ENCODE data around the gene RXFP2. TPM values are rescaled to one million over a fixed set of nuclear protein-coding genes. Genes with fewer than 3 reads are reported as not detected.

Gene RXFP2
- total RNA-seq, 1 donor from 2014 or later = not detected

DNA sequence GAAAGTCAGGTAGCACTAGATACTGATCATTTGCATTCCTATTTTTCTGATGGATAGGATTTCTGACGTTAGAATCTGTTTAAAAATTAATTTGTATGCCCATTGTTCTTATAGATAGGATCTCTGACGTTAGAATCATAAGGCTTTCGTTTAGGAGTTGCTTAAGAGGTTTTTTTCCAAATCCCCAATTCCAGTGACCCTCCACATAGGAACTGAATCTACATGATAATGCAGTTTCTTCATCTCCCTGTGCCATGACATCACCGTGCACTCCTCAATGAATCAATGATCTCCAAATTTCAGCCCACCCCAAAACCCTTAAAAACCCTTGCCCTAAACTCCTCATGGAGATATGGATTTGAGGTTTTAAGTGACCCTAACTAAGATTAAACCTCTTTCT, 87.2 kb downstream of the RXFP2 start:
- DNase-seq (ENCODE audit: low read depth in 2 of 2) = no peak

DNA sequence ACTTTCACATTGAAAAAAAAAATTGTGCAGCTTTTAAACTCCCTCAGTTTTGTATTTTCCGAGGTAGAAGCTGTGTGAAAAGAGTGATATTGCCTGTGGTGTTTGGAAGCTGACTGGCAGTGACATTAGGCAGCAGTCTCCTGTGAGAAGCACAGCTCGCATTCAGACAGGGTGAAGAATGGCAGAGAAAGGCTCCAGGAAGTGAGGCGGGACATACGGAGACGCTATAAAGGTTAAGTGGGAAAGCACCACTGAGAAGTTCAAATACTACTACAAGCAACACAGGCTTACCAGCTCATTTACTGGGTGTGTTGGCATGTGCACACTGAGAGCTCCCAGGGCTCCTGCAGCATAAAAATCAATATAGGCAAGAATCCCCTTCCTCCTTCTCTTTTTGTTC, 88.4 kb downstream of the RXFP2 start:
- no peak for DNase-seq (ENCODE audit: low read depth in 2 of 2)

DNA sequence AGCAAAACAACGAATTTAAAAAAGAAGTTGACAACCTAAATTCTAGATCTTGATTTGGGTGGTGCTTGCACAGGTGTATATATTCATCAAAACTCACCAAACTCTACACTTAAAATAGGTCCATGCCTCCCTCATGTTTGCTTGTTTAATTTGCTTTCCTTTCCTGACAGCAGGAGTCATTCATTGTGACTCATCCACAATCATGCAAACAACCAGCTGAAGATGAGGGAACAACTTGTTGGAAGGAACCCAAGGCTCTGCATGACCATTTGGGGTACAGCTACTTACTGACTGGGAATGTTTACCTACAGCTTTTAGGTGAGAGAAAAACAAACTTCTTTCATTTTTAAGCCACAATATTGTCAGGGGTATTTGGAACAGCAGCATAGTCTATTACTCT, 96.6 kb downstream of the RXFP2 start:
- peak in 1 of 2 donors; percentile 41 for DNase-seq (ENCODE audit: low read depth in 2 of 2)

DNA sequence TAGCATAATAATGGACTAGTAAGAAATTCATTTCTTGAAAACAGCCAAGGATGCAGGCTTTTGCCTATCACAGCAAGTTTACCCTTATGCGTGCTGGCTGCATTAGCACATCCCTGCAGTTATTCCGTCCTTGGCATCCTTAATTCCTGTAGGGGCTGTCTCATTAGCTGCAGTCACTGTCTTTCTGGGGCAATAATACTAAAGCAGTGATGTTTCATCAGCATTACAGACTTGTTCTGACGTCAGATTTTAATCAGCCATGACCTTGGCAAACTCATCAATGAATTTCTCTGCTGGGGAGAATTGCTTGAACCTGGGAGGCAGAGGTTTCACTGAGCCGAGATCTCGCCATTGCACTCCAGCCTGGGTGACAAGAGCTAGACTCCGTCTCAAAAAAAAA, 103.7 kb downstream of the RXFP2 start:
- no peak for DNase-seq (ENCODE audit: low read depth in 2 of 2)

DNA sequence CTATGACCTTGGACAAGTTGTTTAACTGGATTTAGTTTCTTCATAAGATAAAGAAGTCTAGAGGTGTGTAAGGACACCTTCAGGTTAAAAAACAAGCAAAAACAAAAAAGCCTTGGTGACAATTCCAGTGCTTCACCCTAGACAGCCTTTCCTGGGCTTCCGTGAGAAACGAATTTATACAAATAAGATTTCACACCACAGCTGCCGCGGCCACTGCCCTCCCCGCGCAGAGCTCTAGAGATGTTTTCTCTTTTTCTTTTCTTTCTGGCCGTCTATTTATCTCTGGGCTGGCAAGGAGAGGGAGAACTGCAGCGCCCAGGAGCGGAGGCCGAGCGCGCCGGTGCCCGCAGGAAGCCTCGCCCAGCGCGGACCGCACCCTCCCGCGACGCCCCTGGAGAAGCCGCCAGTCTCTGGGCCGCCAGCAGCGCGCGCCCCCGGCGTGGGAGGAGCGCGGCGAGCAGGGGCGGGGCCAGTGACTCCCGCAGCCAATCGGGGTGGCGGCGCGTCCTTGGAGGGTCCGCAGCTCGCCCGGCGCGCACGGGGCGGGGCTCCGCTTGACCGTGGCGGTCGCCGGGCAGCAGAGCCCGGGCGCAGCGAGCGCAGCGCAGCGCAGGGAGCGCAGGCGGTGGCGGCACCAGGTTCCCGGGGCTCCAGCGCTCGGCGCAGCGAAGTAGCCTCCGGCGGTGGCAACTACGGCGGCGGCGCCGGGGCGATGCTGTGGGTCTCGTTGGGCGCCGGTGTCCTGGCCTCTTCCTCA, 107.0 kb downstream of the RXFP2 start:
- peak; percentile 85 to 88 for DNase-seq (ENCODE audit: low read depth in 2 of 2)

- no peak for DNase-seq (ENCODE audit: low read depth in 2 of 2)
Observed at GRCh38 chr13:31846961-31847752, 107.8 kb downstream of the RXFP2 start.

- DNase-seq (ENCODE audit: low read depth in 2 of 2) = no peak
Observed at GRCh38 chr13:31848621-31849020, 109.3 kb downstream of the RXFP2 start.

GRCh38 chr13:31849206-31849605, 109.9 kb downstream of the RXFP2 start:
- no peak for DNase-seq (ENCODE audit: low read depth in 2 of 2)

DNA sequence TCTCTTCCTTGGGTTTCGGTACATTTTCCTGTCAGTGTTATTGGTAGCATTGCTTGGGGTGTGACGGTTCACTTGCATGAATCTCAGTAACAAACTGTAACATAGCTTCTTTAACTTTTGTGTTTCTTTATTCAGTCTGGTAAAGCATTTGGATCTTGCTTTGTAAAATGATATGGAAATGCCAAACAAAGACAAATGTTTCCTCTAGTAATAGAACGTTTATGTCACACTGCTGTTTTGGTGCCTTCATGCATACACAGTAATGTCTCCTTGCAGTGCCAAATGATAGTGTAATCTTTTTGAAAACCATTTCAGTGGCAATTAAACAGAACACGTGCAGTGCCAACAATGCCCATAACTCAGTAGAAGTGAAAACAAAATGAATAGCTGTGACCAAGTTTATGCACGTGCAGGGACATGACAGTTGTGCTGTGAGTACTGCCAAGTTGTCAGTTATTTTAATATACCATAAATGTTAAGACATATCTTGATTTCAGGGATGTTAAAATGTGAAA, 110.8 kb downstream of the RXFP2 start:
- no peak for DNase-seq (ENCODE audit: low read depth in 2 of 2)

- DNase-seq (ENCODE audit: low read depth in 2 of 2) = no peak
Observed at GRCh38 chr13:31851216-31851615, 111.9 kb downstream of the RXFP2 start.
